Astrocyte (in vitro differentiated cells and primary cell): ENCODE results near the gene PHKG1. TPM values are rescaled to one million over a fixed set of nuclear protein-coding genes. Genes with fewer than 3 reads are reported as not detected.

Experiments
- DNase-seq: peaks from one replicate; pipeline ENCODE4 v3.0.0-alpha.2; 2010; ENCODE audit warnings: low read depth
- FAIRE-seq: peaks from 2 replicates; lab custom pipeline; 2011; peaks lifted over from hg19 to GRCh38; lab: Jason Lieb, UNC
- H2AFZ ChIP-seq: 2 replicates; pipeline ENCODE4 v1.6.0; 2012; ENCODE audit warnings: low read depth, low read length, inconsistent platforms
- H3K27ac ChIP-seq: 2 replicates; pipeline ENCODE4 v1.5.1; 2011; ENCODE audit warnings: low read depth, low read length, inconsistent platforms
- H3K27me3 ChIP-seq: 2 replicates; pipeline ENCODE4 v1.6.0; 2011; ENCODE audit warnings: low read length, inconsistent platforms; ENCODE audit not compliant: insufficient read depth
- H3K36me3 ChIP-seq: 2 replicates; pipeline ENCODE4 v1.5.1; 2011; ENCODE audit warnings: low read length, inconsistent platforms; ENCODE audit not compliant: insufficient read depth
- H3K4me1 ChIP-seq: 2 replicates; pipeline ENCODE4 v1.5.1; 2011; ENCODE audit warnings: low read length, inconsistent platforms; ENCODE audit not compliant: insufficient read depth
- H3K4me2 ChIP-seq: 2 replicates; pipeline ENCODE4 v1.6.0; 2012; ENCODE audit warnings: low read length, inconsistent platforms
- H3K4me3 ChIP-seq: 2 replicates; pipeline ENCODE4 v1.5.1; 2011; ENCODE audit warnings: low read depth, mild to moderate bottlenecking, low read length, inconsistent platforms; ENCODE audit not compliant: insufficient read depth
- H3K79me2 ChIP-seq: 2 replicates; pipeline ENCODE4 v1.6.0; 2012; ENCODE audit warnings: mild to moderate bottlenecking, low read length, inconsistent platforms; ENCODE audit not compliant: insufficient read depth
- H3K9ac ChIP-seq: 2 replicates; pipeline ENCODE4 v1.6.0; 2012; ENCODE audit warnings: mild to moderate bottlenecking, low read length, inconsistent platforms
- H3K9me3 ChIP-seq: 2 replicates; pipeline ENCODE4 v1.5.1; 2012; ENCODE audit warnings: low read depth, mild to moderate bottlenecking, low read length, inconsistent platforms; ENCODE audit not compliant: insufficient read depth
- H4K20me1 ChIP-seq: 2 replicates; pipeline ENCODE4 v1.6.0; 2012; ENCODE audit warnings: low read length, inconsistent platforms; ENCODE audit not compliant: insufficient read depth
- H3K27ac Mint-ChIP-seq: one replicate; pipeline ENCODE4 v1.8.0; 2021; ENCODE audit warnings: mild to moderate bottlenecking, mixed read lengths; ENCODE audit not compliant: unreplicated experiment
- H3K27me3 Mint-ChIP-seq: one replicate; pipeline ENCODE4 v1.8.0; 2021; ENCODE audit warnings: low read depth, mixed read lengths; ENCODE audit not compliant: unreplicated experiment
- H3K36me3 Mint-ChIP-seq: one replicate; pipeline ENCODE4 v1.8.0; 2021; ENCODE audit warnings: low read depth, mixed read lengths; ENCODE audit not compliant: unreplicated experiment
- H3K4me1 Mint-ChIP-seq: one replicate; pipeline ENCODE4 v1.8.0; 2021; ENCODE audit warnings: low read depth, mixed read lengths; ENCODE audit not compliant: unreplicated experiment
- H3K4me3 Mint-ChIP-seq: one replicate; pipeline ENCODE4 v1.8.0; 2021; ENCODE audit warnings: mild to moderate bottlenecking, moderate library complexity, mixed read lengths; ENCODE audit not compliant: unreplicated experiment
- H3K9me3 Mint-ChIP-seq: one replicate; pipeline ENCODE4 v1.8.0; 2021; ENCODE audit warnings: mild to moderate bottlenecking, mixed read lengths; ENCODE audit not compliant: unreplicated experiment
- EZH2 ChIP-seq: IDR thresholded peaks from 2 replicates; pipeline ENCODE4 v1.6.1; 2012; ENCODE audit warnings: mild to moderate bottlenecking, low read length, inconsistent platforms; ENCODE audit not compliant: insufficient read depth
- total RNA-seq: library from RNA; stranded (reverse); gene quantifications from 2 replicates; pipeline ENCODE4 v1.2.1, GENCODE V29; 2021
- TF ChIP-seq, protein P1 (sequence below): IDR thresholded peaks from 2 replicates; pipeline ENCODE4 v1.5.1; 2011; ENCODE audit warnings: low read depth, mild to moderate bottlenecking, inconsistent platforms, low read length, moderate library complexity; ENCODE audit not compliant: insufficient read depth

Gene PHKG1
- total RNA-seq, 1 donor from 2014 or later, result not detected

DNA sequence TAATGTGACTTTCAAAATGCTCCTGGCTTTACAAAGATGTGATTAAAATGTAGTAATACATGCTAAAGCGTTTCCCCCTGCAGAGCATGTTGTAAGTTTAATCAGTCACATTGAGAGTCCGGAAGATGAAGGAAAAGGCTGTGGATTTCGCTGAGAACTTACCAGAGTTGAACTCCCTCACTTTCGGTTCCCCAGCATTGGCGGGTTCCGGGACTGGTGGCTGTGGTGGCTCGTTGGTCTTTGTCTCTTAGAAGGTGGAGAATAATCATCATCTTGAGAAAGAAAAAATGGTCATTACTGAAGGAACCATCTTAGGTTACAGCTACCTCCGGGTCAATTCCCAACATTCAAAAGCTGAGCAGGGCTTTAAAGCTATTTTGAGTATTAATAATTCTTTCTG lies 33.1 kb upstream of the PHKG1 start:
- Mint-ChIP-seq H3K4me1 (no peaks in the 10 kb centered on the region), H3K9me3 (peaks cover 6% of the 10 kb centered on the region), H3K4me3 (no peak overlapping the region), H3K27ac (no peak overlapping the region), H3K27me3 (no peaks in the 10 kb centered on the region), H3K36me3 (no peaks in the 10 kb centered on the region)
- H3K4me1 ChIP-seq, result no peaks in the 10 kb centered on the region
- H3K36me3 ChIP-seq, result no peaks in the 10 kb centered on the region
- H3K4me2 ChIP-seq, result no peak overlapping the region
- no peak for FAIRE-seq
- H3K27ac ChIP-seq, result no peak overlapping the region
- H3K9ac ChIP-seq, result no peak overlapping the region
- no peaks in the 10 kb centered on the region for H3K9me3 ChIP-seq
- H3K27me3 ChIP-seq, result no peaks in the 10 kb centered on the region
- no peak overlapping the region for H3K4me3 ChIP-seq
- H3K79me2 ChIP-seq, result no peaks in the 10 kb centered on the region
- H4K20me1 ChIP-seq, result no peaks in the 10 kb centered on the region
- TF ChIP-seq, protein P1, sequence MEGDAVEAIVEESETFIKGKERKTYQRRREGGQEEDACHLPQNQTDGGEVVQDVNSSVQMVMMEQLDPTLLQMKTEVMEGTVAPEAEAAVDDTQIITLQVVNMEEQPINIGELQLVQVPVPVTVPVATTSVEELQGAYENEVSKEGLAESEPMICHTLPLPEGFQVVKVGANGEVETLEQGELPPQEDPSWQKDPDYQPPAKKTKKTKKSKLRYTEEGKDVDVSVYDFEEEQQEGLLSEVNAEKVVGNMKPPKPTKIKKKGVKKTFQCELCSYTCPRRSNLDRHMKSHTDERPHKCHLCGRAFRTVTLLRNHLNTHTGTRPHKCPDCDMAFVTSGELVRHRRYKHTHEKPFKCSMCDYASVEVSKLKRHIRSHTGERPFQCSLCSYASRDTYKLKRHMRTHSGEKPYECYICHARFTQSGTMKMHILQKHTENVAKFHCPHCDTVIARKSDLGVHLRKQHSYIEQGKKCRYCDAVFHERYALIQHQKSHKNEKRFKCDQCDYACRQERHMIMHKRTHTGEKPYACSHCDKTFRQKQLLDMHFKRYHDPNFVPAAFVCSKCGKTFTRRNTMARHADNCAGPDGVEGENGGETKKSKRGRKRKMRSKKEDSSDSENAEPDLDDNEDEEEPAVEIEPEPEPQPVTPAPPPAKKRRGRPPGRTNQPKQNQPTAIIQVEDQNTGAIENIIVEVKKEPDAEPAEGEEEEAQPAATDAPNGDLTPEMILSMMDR, result no peak
- no peak for TF ChIP-seq EZH2
- no peak for DNase-seq
- H2AFZ ChIP-seq, result no peak overlapping the region

DNA sequence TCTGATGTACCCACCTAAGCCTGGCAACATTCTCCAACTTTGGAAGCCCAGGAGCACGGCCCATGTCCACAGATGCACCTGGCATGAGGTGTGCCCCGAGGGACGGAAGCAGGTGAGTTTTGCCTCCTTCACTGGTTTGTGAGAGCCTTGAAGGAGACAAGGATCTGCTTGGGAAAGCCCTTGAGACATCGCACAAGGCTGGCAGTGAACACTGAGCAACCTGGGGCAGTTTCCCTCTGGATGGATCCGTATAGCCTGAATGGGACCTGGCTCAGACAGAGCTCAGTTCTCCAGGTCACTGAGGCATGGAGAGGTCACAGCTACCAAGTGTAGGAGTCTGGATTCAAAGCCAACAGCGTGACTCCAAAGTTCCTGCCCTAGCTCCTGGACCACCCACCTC lies 32.2 kb upstream of the PHKG1 start:
- Histone ChIP-seq H3K36me3 (no peaks in the 10 kb centered on the region), H4K20me1 (no peaks in the 10 kb centered on the region), H3K9ac (no peak overlapping the region), H3K9me3 (no peaks in the 10 kb centered on the region), H3K79me2 (no peaks in the 10 kb centered on the region), H3K27ac (no peak overlapping the region), H3K4me3 (no peak overlapping the region), H2AFZ (no peak overlapping the region), H3K4me2 (no peak overlapping the region), H3K27me3 (no peaks in the 10 kb centered on the region), H3K4me1 (no peaks in the 10 kb centered on the region)
- TF ChIP-seq EZH2, result no peak
- TF ChIP-seq, protein P1, result no peak
- H3K27me3 Mint-ChIP-seq, result no peaks in the 10 kb centered on the region
- H3K4me3 Mint-ChIP-seq, result no peak overlapping the region
- peaks cover 9% of the 10 kb centered on the region for H3K9me3 Mint-ChIP-seq
- no peak for DNase-seq
- no peaks in the 10 kb centered on the region for H3K36me3 Mint-ChIP-seq
- FAIRE-seq, result no peak
- no peak overlapping the region for H3K27ac Mint-ChIP-seq
- H3K4me1 Mint-ChIP-seq, result no peaks in the 10 kb centered on the region

DNA sequence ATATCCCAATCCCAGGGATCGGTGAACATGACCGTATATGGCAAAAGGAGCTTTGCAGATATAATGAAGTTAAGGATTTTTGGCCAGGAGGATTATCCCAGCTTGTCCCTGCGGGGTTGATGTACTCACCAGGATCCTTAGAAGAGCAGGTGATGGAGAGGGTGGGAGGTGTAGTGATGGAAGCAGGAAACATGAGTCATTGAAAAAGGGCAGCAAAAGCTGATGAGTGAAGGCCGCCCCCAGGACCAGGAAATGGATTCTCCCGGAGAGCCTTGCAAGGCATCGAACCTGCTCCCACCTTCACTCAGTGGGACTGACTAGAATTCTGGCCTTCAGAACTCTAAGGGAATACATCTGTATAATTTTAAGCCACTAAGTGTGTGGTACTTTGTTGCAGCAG lies 28.7 kb upstream of the PHKG1 start:
- no peak overlapping the region for H3K4me3 Mint-ChIP-seq
- Histone ChIP-seq H3K27ac (no peak overlapping the region), H3K79me2 (no peaks in the 10 kb centered on the region), H3K4me1 (no peaks in the 10 kb centered on the region), H3K27me3 (peaks cover under 1% of the 10 kb centered on the region), H3K4me2 (no peak overlapping the region), H2AFZ (no peak overlapping the region), H3K4me3 (no peak overlapping the region), H4K20me1 (no peaks in the 10 kb centered on the region), H3K36me3 (no peaks in the 10 kb centered on the region), H3K9ac (no peak overlapping the region), H3K9me3 (no peaks in the 10 kb centered on the region)
- TF ChIP-seq, protein P1, result no peak
- TF ChIP-seq EZH2, result no peak
- DNase-seq (no peak), FAIRE-seq (no peak)
- peaks cover 7% of the 10 kb centered on the region for H3K9me3 Mint-ChIP-seq
- H3K27ac Mint-ChIP-seq, result no peak overlapping the region
- no peaks in the 10 kb centered on the region for H3K4me1 Mint-ChIP-seq
- H3K27me3 Mint-ChIP-seq, result no peaks in the 10 kb centered on the region
- no peaks in the 10 kb centered on the region for H3K36me3 Mint-ChIP-seq
